Naive B cell (primary cell): Measurements from ENCODE around the gene UGT2B15. TPM values are rescaled to one million over a fixed set of nuclear protein-coding genes. Genes with fewer than 3 reads are reported as not detected.
"Not testable (repeated sequence)": the region's sequence is repeated elsewhere in the genome, so short reads cannot be mapped to it uniquely, and the experiment has no call there.

Source experiments
- ATAC-seq, 2 donors: fragments of 150-1000 bp; cut with Tn5 transposase; 2 replicates each; pipeline ENCODE4 v1.10.0; 2021; ENCODE audit warnings: low read depth in 2 of 2, mild to moderate bottlenecking in 2 of 2, moderate library complexity in 2 of 2
- DNase-seq: peaks from one replicate; pipeline ENCODE4 v3.0.0; 2022
- H3K27ac Mint-ChIP-seq, 6 donors: one replicate each; pipeline ENCODE4 v1.8.0; 2020 to 2022; ENCODE audit warnings: mild to moderate bottlenecking in 6 of 6, mixed read lengths in 6 of 6, moderate library complexity in 5 of 6, inconsistent platforms in 2 of 6
- H3K27me3 Mint-ChIP-seq, 3 donors: one replicate each; pipeline ENCODE4 v1.8.0; 2021 to 2022; ENCODE audit warnings: mixed read lengths in 3 of 3, mild to moderate bottlenecking in 1 of 3
- H3K36me3 Mint-ChIP-seq, 2 donors: one replicate each; pipeline ENCODE4 v1.8.0; 2020 to 2022; ENCODE audit warnings: mixed read lengths in 2 of 2, inconsistent platforms in 1 of 2, mild to moderate bottlenecking in 1 of 2
- H3K4me1 Mint-ChIP-seq, 3 donors: one replicate each; pipeline ENCODE4 v1.8.0; 2020 to 2022; ENCODE audit warnings: mixed read lengths in 3 of 3, inconsistent platforms in 1 of 3, mild to moderate bottlenecking in 1 of 3, moderate library complexity in 1 of 3
- H3K4me3 Mint-ChIP-seq, 8 donors: one replicate each; pipeline ENCODE4 v1.8.0; 2020 to 2022; ENCODE audit warnings: mild to moderate bottlenecking in 8 of 8, mixed read lengths in 8 of 8, moderate library complexity in 8 of 8, inconsistent platforms in 2 of 8
- H3K9me3 Mint-ChIP-seq, 7 donors: one replicate each; pipeline ENCODE4 v1.8.0; 2020 to 2022; ENCODE audit warnings: mixed read lengths in 7 of 7, mild to moderate bottlenecking in 5 of 7, inconsistent platforms in 2 of 7, moderate library complexity in 1 of 7
- polyA plus RNA-seq, 6 donors: library from polyadenylated mRNA; unstranded; fragments of 300-500 nt; fragmentation: Illumina TruSeq; gene quantifications; one replicate each; pipeline ENCODE4 v1.2.3, GENCODE V29; 2021; ENCODE audit warnings: low read depth in 6 of 6

Gene UGT2B15
- 1 to 10 TPM in 4 of 6 donors, not detected in 2; 1.0 to 5.0 (median 2.1) TPM for polyA plus RNA-seq

DNA sequence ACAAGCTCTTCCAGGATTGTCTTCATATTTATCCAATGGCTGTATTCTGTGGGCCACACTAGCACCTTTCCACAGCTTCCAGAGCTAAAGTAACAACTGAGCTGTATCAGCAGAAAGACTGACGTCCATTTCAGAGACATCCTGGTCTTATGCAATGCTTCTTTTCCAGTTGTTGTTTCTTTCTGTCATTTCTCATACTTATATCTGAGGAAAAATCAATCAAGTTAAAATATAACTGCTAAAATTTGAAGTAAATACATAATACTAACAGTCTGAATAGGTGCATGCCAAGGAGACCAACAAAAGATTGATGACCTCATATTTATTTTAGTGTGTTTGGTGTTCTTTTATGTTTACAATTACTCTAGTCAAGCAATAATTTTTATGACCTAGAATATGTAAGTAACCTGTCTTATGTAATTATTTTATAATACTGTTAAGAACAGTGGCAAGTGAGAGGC lies at the start of gene UGT2B15:
TSS of gene UGT2B15 (minus strand) at position 174 of the 461 bp plus-strand sequence. CDS start at position 140, 34 bp downstream.
- ATAC-seq, H3K4me1 Mint-ChIP-seq, H3K27me3 Mint-ChIP-seq, H3K36me3 Mint-ChIP-seq, H3K27ac Mint-ChIP-seq, H3K4me3 Mint-ChIP-seq, DNase-seq: not testable (repeated sequence)
- peaks cover 0 to 17% (median 4%) of the 10 kb centered on the region in 7 donors for H3K9me3 Mint-ChIP-seq

DNA sequence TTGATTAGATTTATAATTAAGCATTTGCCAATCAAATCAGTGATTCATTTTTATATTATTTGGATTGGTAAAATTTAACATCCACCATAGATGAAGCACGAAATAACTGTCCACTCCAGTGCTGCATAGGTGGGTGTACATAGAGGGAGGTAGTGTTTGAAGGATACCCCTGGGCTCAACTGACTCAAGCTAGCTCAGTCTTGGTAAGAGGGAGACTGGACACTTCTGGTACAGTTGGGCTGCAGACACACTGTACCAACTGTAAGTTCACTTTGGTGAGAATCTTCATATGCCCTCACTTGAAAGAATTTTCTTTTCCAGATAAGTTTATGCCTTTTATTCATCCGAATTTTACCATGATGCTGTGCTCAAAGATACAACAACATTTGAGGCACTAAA lies 48.6 kb upstream of the UGT2B15 start:
- Mint-ChIP-seq H3K9me3 (peaks cover 0 to 6% (median 0%) of the 10 kb centered on the region in 7 donors), H3K4me3 (no peak overlapping the region), H3K4me1 (no peaks in the 10 kb centered on the region), H3K27me3 (no peaks in the 10 kb centered on the region), H3K27ac (no peak overlapping the region), H3K36me3 (no peaks in the 10 kb centered on the region)
- no peak for DNase-seq
- ATAC-seq = no peak

DNA sequence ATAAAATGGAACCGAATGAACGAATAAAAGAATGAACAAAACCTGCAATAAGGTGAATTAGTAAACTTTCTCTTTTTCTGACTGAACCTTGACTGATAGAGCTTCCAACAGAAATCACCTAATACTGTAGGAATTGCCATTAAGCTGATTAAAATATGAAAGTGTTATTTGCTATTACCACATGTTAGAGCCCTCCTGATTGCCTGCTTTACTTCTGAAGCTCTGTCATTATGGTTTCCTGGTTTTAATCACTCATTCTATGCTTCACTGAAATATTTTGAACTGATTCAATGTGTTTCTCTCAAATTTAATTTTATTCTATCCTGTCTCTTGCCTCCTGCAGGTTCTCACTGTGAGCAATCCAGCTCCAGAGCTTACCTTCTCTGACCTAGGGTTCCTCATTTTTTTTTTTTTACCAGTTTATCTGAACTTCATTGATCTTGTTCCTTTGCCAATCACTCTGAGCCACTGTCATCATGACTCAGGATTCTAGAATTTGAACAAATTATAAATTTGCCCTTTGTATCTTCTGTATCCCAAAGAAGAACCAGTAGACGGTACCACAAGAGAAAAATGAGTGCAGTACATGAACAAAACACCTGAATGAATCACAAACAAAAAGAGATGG lies 48.1 kb upstream of the UGT2B15 start:
- Mint-ChIP-seq H3K4me1 (no peaks in the 10 kb centered on the region), H3K27ac (no peak overlapping the region)
- ATAC-seq = no peak

DNA sequence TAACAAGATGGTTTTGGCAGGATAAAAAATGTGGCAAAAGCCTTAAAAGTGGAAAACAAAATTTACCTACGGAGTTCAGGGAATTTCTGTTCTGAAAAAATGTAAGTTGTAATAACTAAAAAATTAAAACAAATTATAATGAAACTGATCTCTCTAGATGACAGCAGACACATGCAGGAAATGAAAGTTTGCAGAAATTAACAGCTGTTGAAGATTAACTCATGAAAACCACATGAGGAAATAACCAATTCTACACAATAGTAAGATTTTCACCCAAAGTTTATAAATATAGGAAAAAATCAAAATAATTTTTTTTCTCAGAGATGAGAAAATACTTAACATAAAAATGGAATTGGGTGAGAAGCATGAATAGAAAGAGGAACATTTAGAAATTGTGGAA lies 47.5 kb upstream of the UGT2B15 start:
- Mint-ChIP-seq H3K9me3 (peaks cover 0 to 6% (median 0%) of the 10 kb centered on the region in 7 donors), H3K4me3 (no peak overlapping the region)
- no peak for ATAC-seq

More for the DNA sequence above, 48.1 kb upstream of the UGT2B15 start:
- DNase-seq = no peak
- no peaks in the 10 kb centered on the region for H3K36me3 Mint-ChIP-seq
- H3K27me3 Mint-ChIP-seq = no peaks in the 10 kb centered on the region
- peaks cover 0 to 6% (median 0%) of the 10 kb centered on the region in 7 donors for H3K9me3 Mint-ChIP-seq
- H3K4me3 Mint-ChIP-seq = no peak overlapping the region

DNA sequence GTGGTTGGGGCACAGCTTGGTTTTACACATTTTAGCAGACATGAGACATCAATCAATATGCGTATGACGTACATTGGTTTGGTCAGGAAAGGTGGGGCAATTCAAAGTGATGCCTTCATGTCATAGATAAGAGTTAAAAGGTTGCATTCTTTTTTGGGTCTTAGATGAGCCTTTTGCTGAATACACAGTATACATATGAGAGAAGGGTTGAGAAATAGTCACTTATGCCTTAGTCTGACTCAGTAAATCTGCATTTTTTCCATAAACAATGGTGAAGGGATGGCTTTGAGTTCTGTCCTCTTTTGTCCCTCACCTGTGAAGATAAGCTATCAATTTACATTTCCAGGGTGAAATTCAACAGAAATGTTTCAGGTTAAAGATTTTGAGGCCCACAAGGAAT lies 43.9 kb upstream of the UGT2B15 start:
- Mint-ChIP-seq H3K4me3 (no peak overlapping the region), H3K4me1 (no peaks in the 10 kb centered on the region), H3K9me3 (no peaks in the 10 kb centered on the region), H3K27me3 (no peaks in the 10 kb centered on the region), H3K27ac (no peak overlapping the region), H3K36me3 (no peaks in the 10 kb centered on the region)
- ATAC-seq (no peak), DNase-seq (no peak)

More for the DNA sequence above, 47.5 kb upstream of the UGT2B15 start:
- Mint-ChIP-seq H3K4me1 (no peaks in the 10 kb centered on the region), H3K27ac (no peak overlapping the region), H3K27me3 (no peaks in the 10 kb centered on the region), H3K36me3 (no peaks in the 10 kb centered on the region)
- DNase-seq = no peak

DNA sequence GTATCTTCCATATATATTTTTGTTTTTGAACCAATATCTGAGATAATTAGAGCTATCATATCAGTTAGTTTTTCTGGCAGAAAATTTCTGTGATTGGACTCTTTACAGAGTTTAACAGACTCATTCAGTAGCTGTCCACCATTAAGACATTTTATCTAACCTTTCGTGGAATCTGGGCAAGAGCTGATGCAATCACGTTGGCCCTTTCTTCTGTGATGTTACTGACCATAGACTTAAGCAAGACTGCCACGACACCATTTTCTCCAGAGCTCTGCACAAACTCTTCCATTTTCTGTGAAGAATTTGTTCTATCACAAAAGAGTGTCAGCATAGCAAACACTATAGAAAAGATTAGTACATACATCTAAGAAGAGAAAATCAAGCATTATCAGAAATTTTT lies 41.8 kb upstream of the UGT2B15 start:
- Mint-ChIP-seq H3K9me3 (no peaks in the 10 kb centered on the region), H3K27me3 (no peaks in the 10 kb centered on the region)
- no peak for ATAC-seq

DNA sequence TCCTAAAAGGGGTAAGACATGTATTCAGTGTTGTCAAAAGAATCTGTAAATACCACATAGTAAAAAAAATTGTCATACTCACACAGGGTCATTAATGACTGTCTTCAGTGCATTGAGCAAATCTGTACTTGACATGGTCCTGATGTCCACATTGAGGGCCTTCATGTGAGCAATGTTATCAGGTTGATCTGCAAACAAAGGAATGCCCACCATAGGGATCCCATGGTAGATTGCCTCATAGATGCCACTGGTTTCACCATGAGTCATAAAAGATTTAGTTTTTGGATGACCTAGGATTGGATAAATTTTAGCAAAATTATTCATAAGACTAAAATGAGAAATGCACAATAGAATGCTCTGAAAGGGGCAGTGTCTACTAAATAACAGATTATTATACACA lies 38.1 kb upstream of the UGT2B15 start:
- no peak overlapping the region for H3K4me3 Mint-ChIP-seq
- no peak for ATAC-seq

More for the DNA sequence above, 41.8 kb upstream of the UGT2B15 start:
- Mint-ChIP-seq H3K27ac (no peak overlapping the region), H3K4me1 (no peaks in the 10 kb centered on the region), H3K36me3 (no peaks in the 10 kb centered on the region), H3K4me3 (no peak overlapping the region)
- no peak for DNase-seq

DNA sequence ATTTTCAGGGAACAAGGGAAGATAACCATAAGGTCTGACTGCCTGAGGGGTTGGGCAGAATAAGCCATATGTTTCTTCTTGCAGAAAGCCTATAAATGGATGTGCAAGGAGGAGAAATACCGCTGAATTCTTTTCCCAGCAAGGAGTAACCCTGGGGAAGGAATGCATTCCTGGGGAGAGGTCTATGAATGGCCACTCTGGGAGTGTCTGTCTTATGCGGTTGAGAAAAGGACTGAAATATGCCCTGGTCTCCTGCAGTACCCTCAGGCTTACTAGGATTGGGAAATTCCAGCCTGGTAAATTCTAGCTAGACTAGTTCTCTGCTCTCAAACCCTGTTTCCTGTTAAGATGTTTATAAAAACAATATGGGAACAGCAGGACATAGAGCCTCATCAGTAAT lies 32.7 kb upstream of the UGT2B15 start:
- ATAC-seq, H3K27ac Mint-ChIP-seq, H3K9me3 Mint-ChIP-seq, H3K27me3 Mint-ChIP-seq, H3K4me1 Mint-ChIP-seq, H3K36me3 Mint-ChIP-seq, DNase-seq, H3K4me3 Mint-ChIP-seq: not testable (repeated sequence)

More for the DNA sequence above, 38.1 kb upstream of the UGT2B15 start:
- no peaks in the 10 kb centered on the region for H3K36me3 Mint-ChIP-seq
- no peak overlapping the region for H3K27ac Mint-ChIP-seq
- peaks cover 0 to 3% (median 0%) of the 10 kb centered on the region in 7 donors for H3K9me3 Mint-ChIP-seq
- no peak for DNase-seq
- H3K4me1 Mint-ChIP-seq = no peaks in the 10 kb centered on the region
- no peaks in the 10 kb centered on the region for H3K27me3 Mint-ChIP-seq

DNA sequence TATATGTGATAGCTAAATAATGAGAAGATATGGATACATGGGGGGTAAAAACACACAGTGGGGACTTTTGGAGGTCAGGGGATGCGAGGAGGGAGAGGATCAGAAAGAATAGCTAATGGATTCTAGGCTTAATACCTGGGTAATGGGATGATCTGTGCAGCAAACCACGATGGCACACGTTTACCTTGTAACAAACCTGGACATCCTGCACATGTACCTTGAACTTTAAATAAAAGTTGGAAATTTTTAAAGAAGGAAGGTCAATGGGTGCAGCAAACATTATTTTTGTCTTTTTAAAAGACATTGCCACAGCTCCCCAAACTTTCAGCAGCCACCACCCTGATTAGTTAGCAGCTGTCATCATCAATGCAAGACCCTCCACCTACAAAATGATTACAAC lies 29.7 kb upstream of the UGT2B15 start:
- DNase-seq = no peak
- no peak overlapping the region for H3K27ac Mint-ChIP-seq
- peaks cover 0 to 5% (median 0%) of the 10 kb centered on the region in 7 donors for H3K9me3 Mint-ChIP-seq
- H3K4me3 Mint-ChIP-seq = no peak overlapping the region
- H3K36me3 Mint-ChIP-seq = no peaks in the 10 kb centered on the region
- no peaks in the 10 kb centered on the region for H3K4me1 Mint-ChIP-seq
- no peak for ATAC-seq
- no peaks in the 10 kb centered on the region for H3K27me3 Mint-ChIP-seq

DNA sequence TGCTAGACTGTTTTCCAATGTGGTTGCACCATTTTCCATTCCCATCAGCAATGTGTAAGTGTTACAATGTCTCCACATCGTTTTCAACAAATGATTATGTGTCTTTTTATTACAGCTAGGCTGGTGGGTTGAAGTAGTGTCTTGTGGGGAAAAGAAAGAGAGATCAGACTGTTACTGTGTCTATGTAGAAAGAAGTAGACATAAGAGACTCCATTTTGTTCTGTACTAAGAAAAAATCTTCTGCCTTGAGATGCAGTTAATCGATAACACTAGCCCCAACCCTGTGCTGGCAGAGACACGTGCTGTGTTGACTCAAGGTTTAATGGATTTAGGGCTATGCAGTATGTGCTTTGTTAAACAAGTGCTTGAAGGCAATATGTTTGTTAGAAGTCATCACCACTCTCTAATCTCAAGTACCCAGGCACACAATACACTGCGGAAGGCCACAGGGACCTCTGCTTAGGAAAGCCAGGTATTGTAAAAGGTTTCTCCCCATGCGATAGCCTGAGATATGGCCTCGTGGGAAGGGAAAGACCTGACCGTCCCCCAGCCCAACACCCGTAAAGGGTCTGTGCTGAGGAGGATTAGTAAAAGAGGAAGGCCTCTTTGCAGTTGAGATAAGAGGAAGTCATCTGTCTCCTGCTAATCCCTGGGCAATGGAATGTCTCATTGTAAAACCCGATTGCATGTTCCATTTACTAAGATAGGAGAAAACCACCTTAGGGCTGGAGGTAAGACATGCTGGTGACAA lies 23.0 kb upstream of the UGT2B15 start:
- H3K4me1 Mint-ChIP-seq = no peaks in the 10 kb centered on the region
- peaks cover 0 to 10% (median 1%) of the 10 kb centered on the region in 7 donors for H3K9me3 Mint-ChIP-seq
- H3K4me3 Mint-ChIP-seq = no peak overlapping the region
- DNase-seq = no peak
- no peak overlapping the region for H3K27ac Mint-ChIP-seq
- no peaks in the 10 kb centered on the region for H3K36me3 Mint-ChIP-seq
- no peak for ATAC-seq
- no peaks in the 10 kb centered on the region for H3K27me3 Mint-ChIP-seq

DNA sequence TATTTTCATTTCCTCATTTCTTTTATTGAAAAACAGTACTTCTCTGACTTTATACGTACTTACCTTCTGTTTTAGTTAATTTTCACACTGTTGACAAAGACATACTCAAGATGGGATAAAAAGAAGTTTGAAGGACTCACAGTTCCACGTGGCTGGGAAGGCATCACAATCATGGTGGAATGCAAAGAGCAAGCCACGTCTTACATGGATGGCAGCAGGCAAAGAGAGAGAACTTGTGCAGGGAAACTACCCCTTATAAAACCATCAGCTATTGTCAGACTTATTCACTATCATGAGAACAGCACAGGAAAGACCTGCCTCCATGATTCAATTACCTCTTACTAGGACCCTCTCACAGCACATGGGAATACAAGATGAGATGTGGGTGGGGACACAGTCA lies 20.7 kb upstream of the UGT2B15 start:
- no peaks in the 10 kb centered on the region for H3K4me1 Mint-ChIP-seq
- no peak overlapping the region for H3K4me3 Mint-ChIP-seq
- ATAC-seq = no peak

DNA sequence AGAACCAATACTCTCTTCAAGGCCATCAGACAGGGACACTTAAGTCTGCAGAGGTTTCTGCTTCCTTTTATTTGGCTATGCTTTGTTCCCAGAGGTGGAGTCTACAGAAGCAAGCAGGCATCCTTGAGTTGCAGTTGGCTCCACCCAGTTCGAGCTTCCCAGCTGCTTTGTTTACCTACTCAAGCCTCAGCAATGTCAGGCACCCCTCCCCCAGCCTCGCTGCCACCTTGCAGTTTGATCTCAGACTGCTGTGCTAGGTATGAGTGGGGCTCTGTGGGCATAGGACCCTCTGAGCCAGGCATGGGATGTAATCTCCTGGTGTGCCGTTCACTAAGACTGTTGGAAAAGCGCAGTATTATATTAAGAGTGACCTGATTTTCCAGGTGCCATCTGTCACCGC lies 12.6 kb upstream of the UGT2B15 start:
- no peak for DNase-seq
- no peak for ATAC-seq
- H3K9me3 Mint-ChIP-seq = peaks cover 2 to 22% (median 4%) of the 10 kb centered on the region in 7 donors
- H3K4me3 Mint-ChIP-seq = no peak overlapping the region
- peaks cover 0 to 4% (median 0%) of the 10 kb centered on the region in 3 donors for H3K4me1 Mint-ChIP-seq
- no peaks in the 10 kb centered on the region for H3K27me3 Mint-ChIP-seq
- H3K27ac Mint-ChIP-seq = no peak overlapping the region
- H3K36me3 Mint-ChIP-seq = peaks cover 0 to 5% of the 10 kb centered on the region in 2 donors

More for the DNA sequence above, 20.7 kb upstream of the UGT2B15 start:
- peak overlapping the region in 2 of 6 donors; percentile 44 to 47 for H3K27ac Mint-ChIP-seq
- DNase-seq = no peak
- H3K27me3 Mint-ChIP-seq = no peaks in the 10 kb centered on the region
- peaks cover 0 to 10% (median 1%) of the 10 kb centered on the region in 7 donors for H3K9me3 Mint-ChIP-seq
- no peaks in the 10 kb centered on the region for H3K36me3 Mint-ChIP-seq

DNA sequence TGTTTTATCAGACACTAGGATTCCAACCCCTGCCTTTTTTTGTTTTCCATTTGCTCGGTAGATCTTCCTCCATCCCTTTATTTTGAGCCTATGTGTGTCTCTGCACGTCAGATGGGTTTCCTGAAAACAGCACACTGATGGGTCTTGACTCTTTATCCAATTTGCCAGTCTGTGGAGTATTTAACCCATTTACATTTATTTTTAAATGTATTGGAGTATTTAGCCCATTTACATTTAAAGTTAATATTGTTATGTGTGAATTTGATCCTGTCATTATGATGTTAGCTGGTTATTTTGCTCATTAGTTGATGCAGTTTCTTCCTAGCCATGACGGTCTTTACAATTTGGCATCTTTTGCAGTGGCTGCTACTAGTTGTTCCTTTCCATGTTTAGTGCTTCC lies 10.8 kb upstream of the UGT2B15 start:
- ATAC-seq, H3K4me3 Mint-ChIP-seq, H3K27ac Mint-ChIP-seq: not testable (repeated sequence)

DNA sequence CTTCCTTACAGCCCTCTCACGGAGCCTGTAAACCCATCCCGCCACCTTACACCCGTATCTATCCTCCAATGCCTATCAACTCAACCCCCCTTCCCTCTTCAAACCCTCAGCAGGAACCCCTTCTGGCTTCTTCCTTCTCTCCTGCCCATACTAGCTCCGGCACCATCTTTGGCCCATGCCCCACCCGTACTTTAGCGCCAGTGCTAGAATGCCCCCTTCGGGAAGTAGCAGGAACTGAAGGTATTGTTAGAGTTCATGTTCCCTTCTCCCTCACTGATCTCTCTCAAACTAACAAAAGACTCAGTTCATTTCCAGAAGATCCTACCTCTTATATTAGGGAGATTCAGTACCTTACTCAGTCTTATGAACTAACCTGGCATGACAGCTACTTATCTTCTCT lies 2.7 kb upstream of the UGT2B15 start:
- Mint-ChIP-seq H3K27me3 (no peaks in the 10 kb centered on the region), H3K27ac (no peak overlapping the region), H3K36me3 (no peaks in the 10 kb centered on the region), H3K4me3 (no peak overlapping the region), H3K9me3 (peaks cover 0 to 20% (median 4%) of the 10 kb centered on the region in 7 donors), H3K4me1 (peaks cover 0 to 2% (median 0%) of the 10 kb centered on the region in 3 donors)
- ATAC-seq (no peak), DNase-seq (no peak)

More for the DNA sequence above, 10.8 kb upstream of the UGT2B15 start:
- H3K4me1 Mint-ChIP-seq, DNase-seq, H3K36me3 Mint-ChIP-seq, H3K27me3 Mint-ChIP-seq: not testable (repeated sequence)
- H3K9me3 Mint-ChIP-seq = peaks cover 2 to 22% (median 6%) of the 10 kb centered on the region in 7 donors
